Globus pallidus (tissue), 1 donor: ENCODE measurements around the gene IER2.

Source experiments
- DNase-seq: peaks from one replicate; pipeline ENCODE4 v3.0.0-alpha.2; 2015; ENCODE audit warnings: low spot score

Gene IER2

GRCh38 chr19:13119627-13120026 is 30.6 kb upstream of the IER2 start:
- DNase-seq: no peak

- DNase-seq: no peak
Measured at GRCh38 chr19:13120031-13120430, 30.2 kb upstream of the IER2 start.

GRCh38 chr19:13120817-13121216 is 29.4 kb upstream of the IER2 start:
- DNase-seq: no peak

GRCh38 chr19:13121551-13122274 is 28.5 kb upstream of the IER2 start:
- DNase-seq: no peak

GRCh38 chr19:13122275-13122878 is 27.8 kb upstream of the IER2 start:
- DNase-seq: no peak

DNA sequence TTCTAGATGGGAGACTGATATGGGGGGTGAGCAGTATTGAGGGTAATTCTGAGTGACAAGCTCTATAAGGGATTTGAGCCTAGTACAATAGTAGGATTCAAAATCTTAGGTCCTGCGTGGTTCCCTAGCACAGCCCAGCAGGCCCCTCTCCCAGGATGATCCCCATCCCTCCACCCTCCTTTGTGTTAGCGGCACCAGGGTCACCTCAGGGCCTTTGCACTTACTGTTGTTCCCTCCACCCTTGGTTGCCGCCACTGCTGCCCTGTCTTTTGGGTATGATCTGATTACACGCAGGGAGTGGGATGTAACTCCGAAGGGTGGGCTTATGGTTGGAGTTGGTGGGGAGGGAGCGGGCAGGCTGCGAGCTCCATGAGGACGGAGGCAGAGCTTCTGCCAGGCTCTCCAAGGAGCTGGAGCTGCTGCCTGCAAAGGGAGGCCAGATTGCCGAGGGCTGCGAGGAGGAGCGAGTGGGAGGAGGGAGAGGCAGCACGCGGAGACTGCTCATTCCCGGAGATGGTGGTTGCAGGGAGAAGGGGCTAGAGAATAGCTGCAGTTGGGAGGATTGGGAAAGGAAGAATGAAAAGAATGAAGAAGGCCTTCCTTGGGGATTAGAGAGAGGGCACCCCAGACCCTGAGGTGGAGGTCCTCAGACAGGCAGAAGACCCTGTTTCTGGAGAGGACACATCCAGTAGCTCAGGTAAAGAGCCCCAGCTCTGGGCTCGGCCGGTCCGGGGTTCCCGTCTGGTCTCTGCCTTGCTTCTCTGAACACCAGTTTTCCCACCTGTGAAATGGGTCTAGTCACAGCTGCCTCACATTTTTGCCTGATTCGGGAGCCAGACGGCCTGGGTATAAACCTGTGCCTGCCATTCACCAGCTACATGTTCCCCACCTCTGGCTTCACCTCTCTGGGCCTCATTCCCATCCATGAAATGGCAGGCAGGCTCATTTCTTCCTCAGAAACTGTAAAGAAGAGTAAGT is 26.9 kb upstream of the IER2 start:
- DNase-seq: no peak

GRCh38 chr19:13127051-13127450 is 23.2 kb upstream of the IER2 start:
- DNase-seq: no peak

DNA sequence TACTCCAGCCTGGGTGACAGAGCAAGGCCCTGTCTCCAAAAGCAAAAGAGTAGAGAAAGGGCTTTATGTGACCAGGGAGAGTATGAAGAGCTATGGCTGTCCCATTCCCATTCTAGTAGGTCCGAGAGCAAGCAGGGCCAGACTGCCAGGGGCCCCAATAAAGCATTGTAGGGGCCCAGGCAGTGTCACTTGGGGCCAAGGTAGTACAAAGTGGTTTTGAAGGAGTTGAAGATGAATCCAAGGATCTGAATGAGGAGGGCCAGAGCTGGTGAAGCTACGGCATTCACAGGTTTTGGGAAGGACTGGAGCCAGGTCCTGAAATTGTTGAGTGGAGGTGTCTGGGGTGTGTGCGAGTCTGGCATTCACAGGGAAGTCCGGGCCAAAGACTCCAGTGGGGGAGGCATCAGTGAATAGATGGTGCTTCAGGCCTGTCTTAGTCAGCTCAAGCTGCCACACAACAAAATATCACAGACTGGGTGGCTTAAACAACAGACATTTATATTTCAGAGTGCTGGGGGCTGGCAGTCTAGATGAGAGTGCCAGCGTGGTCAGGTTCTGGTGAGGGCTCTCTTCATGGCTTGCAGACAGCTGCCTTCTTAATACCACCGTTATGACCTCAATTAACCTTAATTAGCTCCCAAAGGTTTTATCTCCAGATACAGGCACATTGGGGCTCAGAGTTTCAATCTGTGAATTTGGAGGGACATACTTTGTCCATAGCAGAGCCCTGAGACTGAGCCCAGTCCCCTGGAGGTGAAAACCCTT is 22.2 kb upstream of the IER2 start:
- no peak for DNase-seq

GRCh38 chr19:13128583-13128982 is 21.6 kb upstream of the IER2 start:
- DNase-seq: no peak

- no peak for DNase-seq
Measured at GRCh38 chr19:13129384-13129783, 20.8 kb upstream of the IER2 start.

- no peak for DNase-seq
Measured at GRCh38 chr19:13130886-13131490, 19.2 kb upstream of the IER2 start.

- DNase-seq: no peak
Measured at GRCh38 chr19:13132471-13133180, 17.6 kb upstream of the IER2 start.

GRCh38 chr19:13133241-13133870 is 16.9 kb upstream of the IER2 start:
- DNase-seq: peak; percentile 80

DNA sequence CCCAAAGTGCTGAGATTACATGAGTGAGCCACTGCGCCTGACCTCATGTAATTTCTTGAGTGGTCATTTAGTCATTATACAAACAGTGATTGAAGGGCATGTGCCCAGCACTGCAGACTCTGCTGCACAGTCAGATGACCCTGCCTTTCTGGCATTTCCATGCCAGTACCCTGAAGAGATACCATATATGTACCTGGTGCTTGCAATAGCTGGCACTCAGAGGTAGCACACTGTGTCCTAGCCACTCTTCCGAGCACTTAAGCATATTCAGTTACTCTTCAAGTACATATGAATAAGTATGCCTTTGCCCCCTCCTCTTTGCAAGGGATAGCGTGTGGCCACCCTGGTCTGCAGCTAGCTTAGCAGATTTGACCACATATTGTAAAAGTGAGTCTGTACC is 15.6 kb upstream of the IER2 start:
- no peak for DNase-seq

DNA sequence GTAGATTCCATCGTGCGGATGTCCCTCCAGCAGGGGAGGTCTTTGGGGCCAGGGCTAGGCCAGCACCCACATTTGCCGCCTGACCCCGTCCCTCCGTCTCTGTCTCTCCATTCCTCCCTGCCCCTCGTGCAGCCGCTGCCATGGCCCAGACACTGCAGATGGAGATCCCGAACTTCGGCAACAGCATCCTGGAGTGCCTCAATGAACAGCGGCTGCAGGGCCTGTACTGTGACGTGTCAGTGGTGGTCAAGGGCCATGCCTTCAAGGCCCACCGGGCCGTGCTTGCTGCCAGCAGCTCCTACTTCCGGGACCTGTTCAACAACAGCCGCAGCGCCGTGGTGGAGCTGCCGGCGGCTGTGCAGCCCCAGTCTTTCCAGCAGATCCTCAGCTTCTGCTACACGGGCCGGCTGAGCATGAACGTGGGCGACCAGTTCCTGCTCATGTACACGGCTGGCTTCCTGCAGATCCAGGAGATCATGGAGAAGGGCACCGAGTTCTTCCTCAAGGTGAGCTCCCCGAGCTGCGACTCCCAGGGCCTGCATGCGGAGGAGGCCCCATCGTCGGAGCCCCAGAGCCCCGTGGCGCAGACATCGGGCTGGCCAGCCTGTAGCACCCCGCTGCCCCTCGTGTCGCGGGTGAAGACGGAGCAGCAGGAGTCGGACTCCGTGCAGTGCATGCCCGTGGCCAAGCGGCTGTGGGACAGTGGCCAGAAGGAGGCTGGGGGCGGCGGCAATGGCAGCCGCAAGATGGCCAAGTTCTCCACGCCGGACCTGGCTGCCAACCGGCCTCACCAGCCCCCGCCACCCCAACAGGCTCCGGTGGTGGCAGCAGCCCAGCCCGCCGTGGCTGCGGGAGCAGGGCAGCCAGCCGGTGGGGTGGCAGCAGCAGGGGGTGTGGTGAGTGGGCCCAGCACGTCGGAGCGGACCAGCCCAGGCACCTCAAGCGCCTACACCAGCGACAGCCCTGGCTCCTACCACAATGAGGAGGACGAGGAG is 14.8 kb upstream of the IER2 start:
- no peak for DNase-seq

DNA sequence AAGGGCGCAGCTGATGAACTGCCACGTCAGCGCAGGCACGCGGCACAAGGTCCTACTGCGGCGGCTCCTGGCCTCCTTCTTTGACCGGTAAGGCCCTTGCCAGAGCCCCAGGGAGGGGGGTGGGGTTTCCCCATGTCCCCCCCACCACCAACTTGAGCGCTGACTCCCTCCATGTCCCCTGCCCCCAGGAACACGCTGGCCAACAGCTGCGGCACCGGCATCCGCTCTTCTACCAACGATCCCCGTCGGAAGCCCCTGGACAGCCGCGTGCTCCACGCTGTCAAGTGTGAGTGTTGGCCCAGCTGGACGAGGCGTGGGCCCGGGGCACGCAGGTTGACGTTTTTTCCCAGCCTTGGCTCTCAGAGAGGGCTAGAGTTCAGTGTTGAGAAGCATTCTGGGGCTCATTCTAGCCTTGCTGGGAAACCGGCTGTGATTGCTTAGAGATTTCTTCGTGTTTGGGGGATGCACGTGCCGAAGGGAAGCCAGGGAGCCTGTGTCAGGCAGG is 12.9 kb upstream of the IER2 start:
- DNase-seq: no peak

DNA sequence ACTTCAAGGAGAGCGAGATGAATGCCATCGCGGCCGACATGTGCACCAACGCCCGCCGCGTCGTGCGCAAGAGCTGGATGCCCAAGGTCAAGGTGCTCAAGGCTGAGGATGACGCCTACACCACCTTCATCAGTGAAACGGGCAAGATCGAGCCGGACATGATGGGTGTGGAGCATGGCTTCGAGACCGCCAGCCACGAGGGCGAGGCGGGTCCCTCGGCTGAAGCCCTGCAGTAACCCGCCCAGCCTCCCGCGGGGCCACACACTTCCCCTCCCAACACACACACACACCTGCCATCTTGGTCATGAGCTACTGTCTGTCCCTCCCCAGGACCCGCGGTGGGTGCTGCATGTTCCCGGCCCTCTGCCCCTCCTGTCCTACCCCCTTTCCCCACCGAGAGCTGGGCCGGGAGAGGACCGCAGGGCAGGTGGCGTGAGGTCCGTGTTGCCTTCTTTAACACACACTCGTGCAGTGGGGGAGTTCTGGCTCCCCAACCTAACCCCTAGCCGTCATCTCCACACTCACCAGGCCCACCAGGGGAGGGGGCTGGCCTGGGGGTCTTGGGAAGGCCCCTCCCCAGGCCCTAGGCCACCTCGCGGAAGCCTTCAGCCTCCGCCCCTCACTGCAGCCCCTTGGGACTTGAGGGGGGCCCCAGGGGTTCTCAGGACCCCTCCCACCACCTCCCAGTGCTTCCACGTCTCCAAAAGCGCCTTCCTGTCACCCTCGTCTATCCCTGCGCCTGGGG is 11.9 kb upstream of the IER2 start:
- DNase-seq: no peak

DNA sequence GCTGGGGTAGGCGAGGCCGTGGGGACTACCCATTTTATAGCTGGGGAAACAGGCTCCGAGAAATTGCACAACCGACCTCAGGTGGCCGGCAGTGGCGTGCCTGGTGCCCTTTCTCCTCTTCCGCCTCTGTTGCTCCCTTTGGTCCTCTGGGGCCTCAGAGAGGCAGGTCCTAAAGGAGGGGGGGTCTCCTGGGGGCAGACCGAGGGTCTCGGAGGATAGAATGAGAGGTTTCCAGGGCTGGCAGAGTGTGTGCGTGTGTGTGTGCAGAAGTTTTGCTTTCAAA is 11.4 kb upstream of the IER2 start:
- no peak for DNase-seq
